Mammary epithelial cell (primary cell): ENCODE measurements around the gene P2RY8.

Experiments used
- EZH2 ChIP-seq: IDR thresholded peaks from 2 replicates; pipeline ENCODE4 v1.6.1; 2012; ENCODE audit warnings: low read length, inconsistent platforms, borderline replicate concordance
- TF ChIP-seq, protein P1 (sequence below), 2 donors: IDR thresholded peaks in 1 of 2; conservative IDR thresholded peaks in 1 of 2; 2 replicates each; pipeline ENCODE4 v1.5.1; 2011 to 2012; ENCODE audit warnings: inconsistent platforms in 2 of 2, low read length in 2 of 2, mild to moderate bottlenecking in 2 of 2, control low read depth in 1 of 2, low read depth in 1 of 2; ENCODE audit not compliant: insufficient read depth in 1 of 2; ENCODE audit errors: extremely low read depth in 1 of 2

DNA sequence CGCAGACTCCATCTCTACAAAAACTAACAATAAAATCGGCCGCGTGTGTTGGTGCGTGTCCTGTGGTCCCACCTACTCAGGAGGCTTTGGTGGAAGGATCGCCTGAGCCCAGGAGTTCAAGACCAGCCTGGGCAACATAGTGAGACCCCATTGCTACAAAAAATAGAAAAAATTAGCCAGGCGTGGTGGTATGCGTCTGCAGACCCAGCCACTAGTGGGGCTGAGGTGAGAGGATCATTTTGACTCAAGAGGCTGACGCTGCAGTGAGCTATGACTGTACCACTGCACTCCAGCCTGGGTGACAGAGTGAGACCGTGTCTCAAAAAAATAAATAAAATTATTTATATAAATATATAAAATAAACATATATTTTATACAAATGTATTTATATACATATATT, 106.5 kb downstream of the P2RY8 start:
- TF ChIP-seq, protein P1, sequence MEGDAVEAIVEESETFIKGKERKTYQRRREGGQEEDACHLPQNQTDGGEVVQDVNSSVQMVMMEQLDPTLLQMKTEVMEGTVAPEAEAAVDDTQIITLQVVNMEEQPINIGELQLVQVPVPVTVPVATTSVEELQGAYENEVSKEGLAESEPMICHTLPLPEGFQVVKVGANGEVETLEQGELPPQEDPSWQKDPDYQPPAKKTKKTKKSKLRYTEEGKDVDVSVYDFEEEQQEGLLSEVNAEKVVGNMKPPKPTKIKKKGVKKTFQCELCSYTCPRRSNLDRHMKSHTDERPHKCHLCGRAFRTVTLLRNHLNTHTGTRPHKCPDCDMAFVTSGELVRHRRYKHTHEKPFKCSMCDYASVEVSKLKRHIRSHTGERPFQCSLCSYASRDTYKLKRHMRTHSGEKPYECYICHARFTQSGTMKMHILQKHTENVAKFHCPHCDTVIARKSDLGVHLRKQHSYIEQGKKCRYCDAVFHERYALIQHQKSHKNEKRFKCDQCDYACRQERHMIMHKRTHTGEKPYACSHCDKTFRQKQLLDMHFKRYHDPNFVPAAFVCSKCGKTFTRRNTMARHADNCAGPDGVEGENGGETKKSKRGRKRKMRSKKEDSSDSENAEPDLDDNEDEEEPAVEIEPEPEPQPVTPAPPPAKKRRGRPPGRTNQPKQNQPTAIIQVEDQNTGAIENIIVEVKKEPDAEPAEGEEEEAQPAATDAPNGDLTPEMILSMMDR (conservative IDR thresholded peaks at IDR 0.05 in 1 of 2, IDR thresholded peaks at IDR 0.05 in 1 of 2; ENCODE audit: extremely low read depth in 1 of 2, insufficient read depth in 1 of 2, low read depth in 1 of 2, low read length in 2 of 2): no peak
- TF ChIP-seq EZH2: no peak
